T-helper 1 cell treated with Interleukin-12 subunit alpha and Interleukin-12 subunit beta and Interleukin-4 antibody, amounts not matched to agents 30 μg/mL and 1 μg/mL, for 36 hours (primary cell): Measurements from ENCODE around the gene SPR.
"Not testable (repeated sequence)": the region's sequence is repeated elsewhere in the genome, so short reads cannot be mapped to it uniquely, and the experiment has no call there.

Source experiments
- H3K27ac Mint-ChIP-seq: one replicate; pipeline ENCODE4 v1.8.0; 2021; ENCODE audit warnings: mild to moderate bottlenecking, mixed read lengths
- H3K27me3 Mint-ChIP-seq: one replicate; pipeline ENCODE4 v1.8.0; 2021; ENCODE audit warnings: low read depth, mixed read lengths
- H3K36me3 Mint-ChIP-seq: one replicate; pipeline ENCODE4 v1.8.0; 2021; ENCODE audit warnings: low read depth, mixed read lengths
- H3K4me1 Mint-ChIP-seq: one replicate; pipeline ENCODE4 v1.8.0; 2021; ENCODE audit warnings: low read depth, mixed read lengths
- H3K4me3 Mint-ChIP-seq: one replicate; pipeline ENCODE4 v1.8.0; 2021; ENCODE audit warnings: mild to moderate bottlenecking, moderate library complexity, mixed read lengths
- H3K9me3 Mint-ChIP-seq: one replicate; pipeline ENCODE4 v1.8.0; 2021; ENCODE audit warnings: mixed read lengths

The SPR gene

GRCh38 chr2:72896446-72896845 is 9.2 kb downstream of the SPR start:
- Mint-ChIP-seq H3K27me3 (peaks cover 48% of the 10 kb centered on the region), H3K4me3 (no peak overlapping the region), H3K27ac (no peak overlapping the region), H3K4me1 (peaks cover 2% of the 10 kb centered on the region), H3K9me3 (no peaks in the 10 kb centered on the region), H3K36me3 (no peaks in the 10 kb centered on the region)

- H3K4me1 Mint-ChIP-seq: peaks cover 2% of the 10 kb centered on the region
- H3K4me3 Mint-ChIP-seq: no peak overlapping the region
- peak overlapping the region; percentile 31 for H3K27ac Mint-ChIP-seq
- H3K36me3 Mint-ChIP-seq: no peaks in the 10 kb centered on the region
- H3K9me3 Mint-ChIP-seq: no peaks in the 10 kb centered on the region
- peaks cover 61% of the 10 kb centered on the region for H3K27me3 Mint-ChIP-seq
These were observed 10.8 kb downstream of the SPR start for GRCh38 chr2:72897785-72898584.

- Mint-ChIP-seq H3K4me1 (peaks cover 2% of the 10 kb centered on the region), H3K4me3 (no peak overlapping the region), H3K36me3 (no peaks in the 10 kb centered on the region), H3K9me3 (no peaks in the 10 kb centered on the region), H3K27ac (no peak overlapping the region), H3K27me3 (peaks cover 66% of the 10 kb centered on the region)
These were observed 11.3 kb downstream of the SPR start for GRCh38 chr2:72898585-72898906.

- Mint-ChIP-seq H3K36me3 (no peaks in the 10 kb centered on the region), H3K27me3 (peaks cover 75% of the 10 kb centered on the region), H3K4me1 (peaks cover 2% of the 10 kb centered on the region), H3K9me3 (no peaks in the 10 kb centered on the region), H3K4me3 (no peak overlapping the region), H3K27ac (no peak overlapping the region)
These were observed 13.1 kb downstream of the SPR start for GRCh38 chr2:72900191-72900825.

- Mint-ChIP-seq H3K4me3 (no peak overlapping the region), H3K36me3 (no peaks in the 10 kb centered on the region), H3K27me3 (peaks cover 80% of the 10 kb centered on the region), H3K9me3 (no peaks in the 10 kb centered on the region), H3K27ac (no peak overlapping the region), H3K4me1 (no peaks in the 10 kb centered on the region)
These were observed 14.2 kb downstream of the SPR start for GRCh38 chr2:72901426-72901825.

GRCh38 chr2:72907369-72907768 is 20.2 kb downstream of the SPR start:
- H3K36me3 Mint-ChIP-seq, H3K4me3 Mint-ChIP-seq, H3K4me1 Mint-ChIP-seq, H3K27ac Mint-ChIP-seq, H3K9me3 Mint-ChIP-seq: not testable (repeated sequence)
- peaks cover 72% of the 10 kb centered on the region for H3K27me3 Mint-ChIP-seq

- Mint-ChIP-seq H3K27ac (no peak overlapping the region), H3K27me3 (peaks cover 70% of the 10 kb centered on the region), H3K4me3 (no peak overlapping the region), H3K9me3 (no peaks in the 10 kb centered on the region), H3K4me1 (peaks cover 2% of the 10 kb centered on the region), H3K36me3 (no peaks in the 10 kb centered on the region)
These were observed 21.5 kb downstream of the SPR start for GRCh38 chr2:72908741-72909140.

GRCh38 chr2:72911256-72911655 is 24.0 kb downstream of the SPR start:
- Mint-ChIP-seq H3K27me3 (peaks cover 67% of the 10 kb centered on the region), H3K4me1 (peaks cover 6% of the 10 kb centered on the region), H3K9me3 (no peaks in the 10 kb centered on the region), H3K27ac (no peak overlapping the region), H3K4me3 (no peak overlapping the region), H3K36me3 (peaks cover 2% of the 10 kb centered on the region)

- no peak overlapping the region for H3K27ac Mint-ChIP-seq
- peaks cover 2% of the 10 kb centered on the region for H3K36me3 Mint-ChIP-seq
- peaks cover 10% of the 10 kb centered on the region for H3K4me1 Mint-ChIP-seq
- no peak overlapping the region for H3K4me3 Mint-ChIP-seq
- H3K9me3 Mint-ChIP-seq: no peaks in the 10 kb centered on the region
- H3K27me3 Mint-ChIP-seq: peaks cover 64% of the 10 kb centered on the region
These were observed 26.4 kb downstream of the SPR start for GRCh38 chr2:72913486-72914205.

GRCh38 chr2:72914206-72914559 is 27.0 kb downstream of the SPR start:
- Mint-ChIP-seq H3K9me3 (no peaks in the 10 kb centered on the region), H3K4me1 (peaks cover 10% of the 10 kb centered on the region), H3K27me3 (peaks cover 67% of the 10 kb centered on the region), H3K4me3 (no peak overlapping the region), H3K36me3 (peaks cover 2% of the 10 kb centered on the region), H3K27ac (peak overlapping the region; percentile 26)

- Mint-ChIP-seq H3K36me3 (peaks cover 2% of the 10 kb centered on the region), H3K9me3 (no peaks in the 10 kb centered on the region), H3K4me3 (no peak overlapping the region), H3K27me3 (peaks cover 68% of the 10 kb centered on the region), H3K4me1 (peaks cover 13% of the 10 kb centered on the region), H3K27ac (peak overlapping the region; percentile 34)
These were observed 27.5 kb downstream of the SPR start for GRCh38 chr2:72914589-72915319.

- Mint-ChIP-seq H3K27ac (peak overlapping the region; percentile 34), H3K4me3 (no peak overlapping the region), H3K27me3 (peaks cover 75% of the 10 kb centered on the region)
These were observed 28.2 kb downstream of the SPR start for GRCh38 chr2:72915320-72915906.

GRCh38 chr2:72915907-72916742 is 28.9 kb downstream of the SPR start:
- H3K9me3 Mint-ChIP-seq: no peaks in the 10 kb centered on the region
- H3K4me3 Mint-ChIP-seq: no peak overlapping the region
- H3K27ac Mint-ChIP-seq: no peak overlapping the region
- H3K36me3 Mint-ChIP-seq: peaks cover 2% of the 10 kb centered on the region
- peaks cover 13% of the 10 kb centered on the region for H3K4me1 Mint-ChIP-seq
- H3K27me3 Mint-ChIP-seq: peaks cover 82% of the 10 kb centered on the region

More at GRCh38 chr2:72915320-72915906, 28.2 kb downstream of the SPR start:
- Mint-ChIP-seq H3K4me1 (peaks cover 13% of the 10 kb centered on the region), H3K9me3 (no peaks in the 10 kb centered on the region), H3K36me3 (peaks cover 2% of the 10 kb centered on the region)
